Ovary (tissue), 9 donors: Measurements from ENCODE around the gene ADD2. TPM values are rescaled to one million over a fixed set of nuclear protein-coding genes. Genes with fewer than 3 reads are reported as not detected.

ENCODE experiments used
- DNase-seq, 5 donors: peaks; one replicate each; pipeline ENCODE4 v3.0.0-alpha.2; 2019 to 2020
- H3K27ac ChIP-seq, 2 donors: fragments of 200-600 bp; one replicate each; pipeline versions ENCODE4 v1.5.1 to v1.8.0; 2019 to 2022
- H3K27me3 ChIP-seq: fragments of 200-600 bp; one replicate; pipeline ENCODE4 v1.8.0; 2022
- H3K36me3 ChIP-seq: fragments of 200-600 bp; sonication (generic); one replicate; pipeline ENCODE4 v1.5.1; 2019
- H3K4me1 ChIP-seq: one replicate; pipeline ENCODE4 v1.8.1; 2013; ENCODE audit warnings: mild to moderate bottlenecking, moderate library complexity; ENCODE audit not compliant: insufficient read depth
- H3K4me3 ChIP-seq: fragments of 200-600 bp; sonication (generic); one replicate; pipeline ENCODE4 v1.5.1; 2017
- H3K9me3 ChIP-seq, 2 donors: fragments of 200-600 bp in 1 of 2; sonication (generic) in 1 of 2; one replicate each; pipeline versions ENCODE4 v1.5.1 to v1.8.1; 2013 to 2019; ENCODE audit warnings: mild to moderate bottlenecking in 1 of 2, moderate library complexity in 1 of 2
- CTCF ChIP-seq, 3 donors: fragments of 450-650 bp in 2 of 3; fragments of 200-600 bp in 1 of 3; IDR thresholded peaks; one replicate each; pipeline versions ENCODE4 v1.5.1 to v1.8.0; 2016 to 2022; ENCODE audit warnings: antibody characterized with exemption in 3 of 3, mild to moderate bottlenecking in 1 of 3
- EP300 ChIP-seq: sonication (generic); formaldehyde crosslinking; IDR thresholded peaks from one replicate; pipeline ENCODE4 v1.6.1; 2017; ENCODE audit warnings: antibody characterized with exemption
- POLR2A ChIP-seq: fragments of 450-650 bp; IDR thresholded peaks from one replicate; pipeline ENCODE4 v1.6.1; 2017; ENCODE audit warnings: antibody characterized with exemption, mild to moderate bottlenecking, moderate library complexity
- WGBS, 3 donors: extraction: QIAGEN DNeasy Blood & Tissue Kit in 1 of 3; methylation state at CpG; one replicate each; pipeline versions ENCODE4 v1.1.5 to v1.1.7; 2013 to 2017; 5-methylcytosine and 5-hydroxymethylcytosine counted together
- intact Hi-C, 4 donors: fragments of 100-400 bp; cut with DNase I; formaldehyde crosslinking; loops; one replicate each; pipeline versions ENCODE4 v1.11.0 to v1.15.1; 2022 to 2023
- polyA plus RNA-seq, 2 donors: library from polyadenylated mRNA; stranded (reverse); fragments of 200-250 nt in 1 of 2; fragments of 350-450 nt in 1 of 2; fragmentation: Illumina TruSeq in 1 of 2; extraction: RNeasy Lipid Tissue Mini Kit (QIAGEN cat#74804) in 1 of 2; gene quantifications; one replicate each; pipeline ENCODE4 v1.2.3, GENCODE V29; 2013 to 2014
- total RNA-seq, 7 donors: library from RNA; depleted of rRNA in 2 of 7; stranded (reverse); fragments of >200 nt in 2 of 7; fragmentation: NEBNext Ultra II Directional in 3 of 7; extraction: Animal tissue kit (Norgen Biotek cat#: 25700) in 3 of 7; gene quantifications; one replicate each; pipeline versions ENCODE4 v1.1.0 to v1.2.4, GENCODE V29; 2016 to 2023
- donor health status: DM: no; HTN: no; CAD: no; lungs with moderate emphysema.
- donor health status: DM: no; HTN: no; CAD: no.
- donor health status: Bipolar disorder and iron deficiency.
- donor health status: DM: yes; HTN: yes; CAD: no.
- donor health status: DM: no; HTN: no; CAD: no.
- donor health status: DM: yes; HTN: yes; CAD: no.

Gene ADD2
- total and polyA plus RNA-seq, 9 donors = 0.29 to 6.2 (median 0.82) TPM

- Histone ChIP-seq H3K36me3 (no peaks in the 10 kb centered on the region), H3K27me3 (no peaks in the 10 kb centered on the region), H3K27ac (no peak overlapping the region), H3K9me3 (no peaks in the 10 kb centered on the region), H3K4me1 (no peaks in the 10 kb centered on the region), H3K4me3 (no peak overlapping the region)
- WGBS, 3 donors = 50 to 58% (median 56%) methylated on average over 12 of the region's 12 CpGs
- TF ChIP-seq CTCF (IDR thresholded peaks at IDR 0.05) = no peak
- DNase-seq = no peak
- intact Hi-C loops = no loop called here
These were observed 124.3 kb downstream of the ADD2 start for GRCh38 chr2:70643715-70644114.

GRCh38 chr2:70641263-70641784, 126.7 kb downstream of the ADD2 start:
- Histone ChIP-seq H3K36me3 (no peaks in the 10 kb centered on the region), H3K4me1 (no peaks in the 10 kb centered on the region), H3K9me3 (no peaks in the 10 kb centered on the region), H3K27me3 (no peaks in the 10 kb centered on the region), H3K27ac (no peak overlapping the region), H3K4me3 (no peak overlapping the region)
- intact Hi-C loops = no loop called here
- WGBS, 3 donors = 62 to 74% (median 63%) methylated on average over 7 of the region's 7 CpGs
- TF ChIP-seq POLR2A (no peak), EP300 (no peak), CTCF (IDR thresholded peaks at IDR 0.05) (no peak)
- no peak for DNase-seq

GRCh38 chr2:70639841-70640436, 128.1 kb downstream of the ADD2 start:
- TF ChIP-seq EP300 (no peak), CTCF (IDR thresholded peaks at IDR 0.05) (no peak), POLR2A (no peak)
- Histone ChIP-seq H3K4me1 (no peaks in the 10 kb centered on the region), H3K4me3 (no peak overlapping the region), H3K27ac (no peak overlapping the region), H3K9me3 (no peaks in the 10 kb centered on the region), H3K27me3 (no peaks in the 10 kb centered on the region), H3K36me3 (no peaks in the 10 kb centered on the region)
- WGBS, 3 donors = 58 to 64% (median 62%) methylated on average over 4 of the region's 4 CpGs
- intact Hi-C loops = no loop called here
- DNase-seq = no peak

GRCh38 chr2:70638561-70638960, 129.4 kb downstream of the ADD2 start:
- intact Hi-C loops = no loop called here
- no peaks in the 10 kb centered on the region for H3K9me3 ChIP-seq
- no peaks in the 10 kb centered on the region for H3K4me1 ChIP-seq
- no peak overlapping the region for H3K27ac ChIP-seq
- 72 to 86% (median 81%) methylated on average over 2 of the region's 2 CpGs for WGBS, 3 donors
- TF ChIP-seq CTCF (IDR thresholded peaks at IDR 0.05) (no peak), EP300 (no peak), POLR2A (no peak)
- no peak overlapping the region for H3K4me3 ChIP-seq
- H3K36me3 ChIP-seq = no peaks in the 10 kb centered on the region
- no peak for DNase-seq
- no peaks in the 10 kb centered on the region for H3K27me3 ChIP-seq
